Measurements from ENCODE around the gene SAT2. TPM values are rescaled to one million over a fixed set of nuclear protein-coding genes. Genes with fewer than 3 reads are reported as not detected.
"Not testable (repeated sequence)": the region's sequence is repeated elsewhere in the genome, so short reads cannot be mapped to it uniquely, and the experiment has no call there.

Gene SAT2
- total and polyA plus RNA-seq, 2 donors from 2014 or later: 74.7 to 430 TPM

DNA sequence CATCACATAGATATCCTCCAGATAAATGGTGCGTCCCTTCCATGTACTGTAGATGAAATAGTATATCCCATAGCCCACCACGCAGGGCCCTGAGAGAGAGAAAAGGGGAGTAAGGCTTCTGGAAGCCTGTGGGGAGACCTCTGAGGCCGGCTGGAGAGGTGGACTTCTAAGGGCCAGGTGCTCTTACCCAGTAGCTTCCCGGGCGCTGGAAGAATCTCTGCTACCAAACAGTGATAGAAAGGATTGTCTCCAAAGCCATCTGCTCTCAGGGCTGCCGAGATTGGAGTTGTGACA, 718 bp downstream of the SAT2 start:
- peak overlapping the region; percentile 92 to 97 for H3K27ac ChIP-seq (ENCODE audit: low read depth in 2 of 2, low read length in 2 of 2)
- TF ChIP-seq, protein P1, sequence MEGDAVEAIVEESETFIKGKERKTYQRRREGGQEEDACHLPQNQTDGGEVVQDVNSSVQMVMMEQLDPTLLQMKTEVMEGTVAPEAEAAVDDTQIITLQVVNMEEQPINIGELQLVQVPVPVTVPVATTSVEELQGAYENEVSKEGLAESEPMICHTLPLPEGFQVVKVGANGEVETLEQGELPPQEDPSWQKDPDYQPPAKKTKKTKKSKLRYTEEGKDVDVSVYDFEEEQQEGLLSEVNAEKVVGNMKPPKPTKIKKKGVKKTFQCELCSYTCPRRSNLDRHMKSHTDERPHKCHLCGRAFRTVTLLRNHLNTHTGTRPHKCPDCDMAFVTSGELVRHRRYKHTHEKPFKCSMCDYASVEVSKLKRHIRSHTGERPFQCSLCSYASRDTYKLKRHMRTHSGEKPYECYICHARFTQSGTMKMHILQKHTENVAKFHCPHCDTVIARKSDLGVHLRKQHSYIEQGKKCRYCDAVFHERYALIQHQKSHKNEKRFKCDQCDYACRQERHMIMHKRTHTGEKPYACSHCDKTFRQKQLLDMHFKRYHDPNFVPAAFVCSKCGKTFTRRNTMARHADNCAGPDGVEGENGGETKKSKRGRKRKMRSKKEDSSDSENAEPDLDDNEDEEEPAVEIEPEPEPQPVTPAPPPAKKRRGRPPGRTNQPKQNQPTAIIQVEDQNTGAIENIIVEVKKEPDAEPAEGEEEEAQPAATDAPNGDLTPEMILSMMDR (IDR thresholded peaks at IDR 0.05; ENCODE audit: borderline replicate concordance, extremely low read depth, insufficient read depth): no peak
- H3K4me1 ChIP-seq (ENCODE audit: control insufficient read depth in 2 of 3, insufficient read depth in 2 of 3, low read depth in 1 of 3, low read length in 3 of 3): peaks cover 0 to 6% (median 3%) of the 10 kb centered on the region in 3 donors
- DNase-seq (no peak), FAIRE-seq (no peak)
- H3K4me3 ChIP-seq (ENCODE audit: low read length in 3 of 3): peak overlapping the region; percentile 84 to 96 (median 93)
- peak overlapping the region; percentile 63 to 99 (median 82) for H3K9ac ChIP-seq (ENCODE audit: low read length in 3 of 3)
- no peaks in the 10 kb centered on the region for H3K27me3 ChIP-seq (ENCODE audit: control insufficient read depth, insufficient read depth, low read length)
- no peaks in the 10 kb centered on the region for H3K9me3 ChIP-seq (ENCODE audit: control insufficient read depth in 2 of 3, insufficient read depth in 1 of 3, low read length in 3 of 3)
- intact Hi-C loops (cut with DNase I): no loop called here
- no peaks in the 10 kb centered on the region for H3K36me3 ChIP-seq (ENCODE audit: control insufficient read depth in 2 of 3, insufficient read depth in 3 of 3, low read length in 3 of 3)

DNA sequence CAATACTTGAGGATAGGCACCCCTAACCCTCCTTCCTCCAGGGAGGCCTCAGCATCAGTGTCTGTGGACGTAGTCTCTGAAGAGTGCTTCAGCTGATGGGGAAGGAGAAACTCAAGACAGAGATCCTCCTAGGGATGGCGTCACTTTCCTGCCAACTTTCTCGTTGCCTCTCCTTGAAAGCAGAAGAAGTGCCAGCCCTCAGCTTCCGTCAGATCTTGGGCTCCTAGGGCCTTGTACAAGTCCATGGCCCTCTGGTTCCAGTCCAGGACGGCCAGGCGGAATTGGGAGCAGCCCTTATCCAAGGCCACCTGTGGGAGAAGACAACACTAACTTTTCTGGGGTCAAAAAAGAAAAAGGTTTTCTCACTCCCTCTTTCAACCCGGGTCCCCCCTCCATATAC, 1.3 kb downstream of the SAT2 start:
- TF ChIP-seq, protein P1 (IDR thresholded peaks at IDR 0.05; ENCODE audit: borderline replicate concordance, extremely low read depth, insufficient read depth): no peak
- intact Hi-C loops (cut with DNase I): no loop called here
- H3K36me3 ChIP-seq (ENCODE audit: control insufficient read depth in 2 of 3, insufficient read depth in 3 of 3, low read length in 3 of 3): no peaks in the 10 kb centered on the region
- no peaks in the 10 kb centered on the region for H3K27me3 ChIP-seq (ENCODE audit: control insufficient read depth, insufficient read depth, low read length)
- H3K9me3 ChIP-seq (ENCODE audit: control insufficient read depth in 2 of 3, insufficient read depth in 1 of 3, low read length in 3 of 3): no peaks in the 10 kb centered on the region
- H3K27ac ChIP-seq (ENCODE audit: low read depth in 2 of 2, low read length in 2 of 2): peak overlapping the region; percentile 92 to 97
- no peak overlapping the region for H3K9ac ChIP-seq (ENCODE audit: low read length in 3 of 3)
- peak overlapping the region in 2 of 3 donors; percentile 93 to 96 for H3K4me3 ChIP-seq (ENCODE audit: low read length in 3 of 3)
- peaks cover 0 to 3% (median 0%) of the 10 kb centered on the region in 3 donors for H3K4me1 ChIP-seq (ENCODE audit: control insufficient read depth in 2 of 3, insufficient read depth in 2 of 3, low read depth in 1 of 3, low read length in 3 of 3)
- DNase-seq: no peak
- no peak for FAIRE-seq

DNA sequence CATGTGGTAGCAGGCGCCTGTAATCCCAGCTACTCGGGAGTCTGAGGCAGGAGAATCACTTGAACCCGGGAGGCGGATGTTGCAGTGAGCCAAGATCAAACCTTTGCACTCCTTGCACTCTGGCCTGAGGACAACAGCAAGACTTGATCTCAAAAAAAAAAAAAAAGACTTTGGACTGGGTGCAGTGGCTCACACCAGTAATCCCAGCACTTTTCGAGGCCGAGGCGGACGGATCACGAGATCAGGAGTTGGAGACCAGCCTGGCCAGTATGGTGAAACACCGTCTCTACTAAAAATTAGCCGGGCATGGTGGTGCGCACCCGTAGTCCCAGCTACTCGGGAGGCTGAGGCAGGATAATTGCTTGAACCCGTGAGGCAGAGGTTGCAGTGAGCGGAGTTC, 1.9 kb downstream of the SAT2 start:
- H3K9me3 ChIP-seq (ENCODE audit: control insufficient read depth in 2 of 3, insufficient read depth in 1 of 3, low read length in 3 of 3); H3K4me1 ChIP-seq (ENCODE audit: control insufficient read depth in 2 of 3, insufficient read depth in 2 of 3, low read depth in 1 of 3, low read length in 3 of 3); H3K27ac ChIP-seq (ENCODE audit: low read depth in 2 of 2, low read length in 2 of 2); H3K36me3 ChIP-seq (ENCODE audit: control insufficient read depth in 2 of 3, insufficient read depth in 3 of 3, low read length in 3 of 3); intact Hi-C loops (cut with DNase I); H3K9ac ChIP-seq (ENCODE audit: low read length in 3 of 3); H3K27me3 ChIP-seq (ENCODE audit: control insufficient read depth, insufficient read depth, low read length); FAIRE-seq; DNase-seq: not testable (repeated sequence)
- peak overlapping the region in 1 of 3 donors; percentile 96 for H3K4me3 ChIP-seq (ENCODE audit: low read length in 3 of 3)

DNA sequence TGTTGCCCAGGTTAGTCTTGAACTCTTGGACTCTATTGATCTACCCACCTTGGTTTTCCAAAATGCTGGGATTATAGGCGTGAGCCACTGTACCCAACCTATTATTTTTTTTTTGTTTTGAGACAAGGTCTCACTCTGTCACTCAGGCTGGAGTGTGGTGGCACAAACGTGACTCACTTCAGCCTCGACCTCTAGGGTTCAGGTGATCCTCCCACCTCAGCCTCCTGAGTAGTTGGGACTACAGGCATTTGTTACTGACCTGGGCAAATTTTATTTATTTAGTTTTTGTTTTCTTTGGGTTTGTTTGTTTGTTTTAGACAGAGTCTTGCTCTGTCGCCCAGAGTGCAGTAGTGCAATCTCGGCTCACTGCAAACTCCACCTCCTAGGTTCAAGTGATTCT, 4.0 kb downstream of the SAT2 start:
- Histone ChIP-seq H3K4me3 (ENCODE audit: low read length in 3 of 3) (no peak overlapping the region), H3K4me1 (ENCODE audit: control insufficient read depth in 2 of 3, insufficient read depth in 2 of 3, low read depth in 1 of 3, low read length in 3 of 3) (peaks cover 0 to 3% (median 0%) of the 10 kb centered on the region in 3 donors), H3K36me3 (ENCODE audit: control insufficient read depth in 2 of 3, insufficient read depth in 3 of 3, low read length in 3 of 3) (no peaks in the 10 kb centered on the region), H3K27me3 (ENCODE audit: control insufficient read depth, insufficient read depth, low read length) (no peaks in the 10 kb centered on the region), H3K27ac (ENCODE audit: low read depth in 2 of 2, low read length in 2 of 2) (no peak overlapping the region), H3K9me3 (ENCODE audit: control insufficient read depth in 2 of 3, insufficient read depth in 1 of 3, low read length in 3 of 3) (no peaks in the 10 kb centered on the region), H3K9ac (ENCODE audit: low read length in 3 of 3) (no peak overlapping the region)
- intact Hi-C loops (cut with DNase I): no loop called here
- TF ChIP-seq, protein P1 (IDR thresholded peaks at IDR 0.05; ENCODE audit: borderline replicate concordance, extremely low read depth, insufficient read depth): no peak
- DNase-seq (no peak), FAIRE-seq (no peak)
